Measurements from ENCODE around the gene SUPT6H. TPM values are rescaled to one million over a fixed set of nuclear protein-coding genes. Genes with fewer than 3 reads are reported as not detected.

Gene SUPT6H
- total and polyA plus RNA-seq, 9 of the 15 experiments (the other 6 are each of a cell fraction or from before 2014, with no cell fraction given): 1.7 to 77.7 (median 49.2) TPM

DNA sequence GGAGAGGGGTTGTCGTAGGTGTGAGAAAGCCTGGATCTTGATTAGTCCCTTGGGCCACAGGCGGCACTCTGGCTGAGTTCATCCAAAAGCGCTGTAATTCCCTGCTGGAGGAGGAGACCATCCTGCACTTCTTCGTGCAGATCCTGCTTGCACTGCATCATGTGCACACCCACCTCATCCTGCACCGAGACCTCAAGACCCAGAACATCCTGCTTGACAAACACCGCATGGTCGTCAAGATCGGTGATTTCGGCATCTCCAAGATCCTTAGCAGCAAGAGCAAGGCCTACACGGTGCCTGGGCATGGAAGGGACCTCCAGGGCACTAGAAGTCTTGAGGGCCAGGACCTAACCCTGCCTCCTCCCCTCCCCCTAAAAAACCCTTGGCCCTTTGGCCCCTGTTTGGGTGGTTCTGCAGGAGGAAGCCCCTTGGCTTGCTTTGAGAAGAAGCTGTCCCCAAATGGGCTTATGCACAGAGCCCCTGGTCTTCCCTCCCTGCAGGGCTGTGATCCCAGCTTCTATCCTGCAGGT lies 72.8 kb downstream of the SUPT6H start:
- Histone ChIP-seq H3K9me3 (replicated peaks; ENCODE audit: control insufficient read depth, insufficient read depth, low read depth, low read length) (no peaks in the 10 kb centered on the region), H3K27ac (ENCODE audit: extremely low read depth, low read depth, low read length) (peak overlapping the region; percentile 64), H3K4me2 (ENCODE audit: insufficient read depth, low read length) (peak overlapping the region; percentile 62), H2AFZ (ENCODE audit: low read depth, low read length) (peak overlapping the region; percentile 80), H3K36me3 (ENCODE audit: control insufficient read depth, insufficient read depth, low read length) (peaks cover 9% of the 10 kb centered on the region; the same call in 2 of the 3 replicates), H4K20me1 (replicated peaks; ENCODE audit: control insufficient read depth, insufficient read depth, low read length) (no peaks in the 10 kb centered on the region), H3K9me1 (ENCODE audit: control insufficient read depth, insufficient read depth, low read length) (no peaks in the 10 kb centered on the region), H3K27me3 (ENCODE audit: control insufficient read depth in 2 of 2, insufficient read depth in 2 of 2, low read length in 2 of 2) (no peaks in the 10 kb centered on the region), H3K4me3 (no peak overlapping the region), H3K4me1 (replicated peaks in 1 of 2; ENCODE audit: control insufficient read depth in 2 of 2, insufficient read depth in 2 of 2, low read length in 2 of 2) (peaks cover 27 to 48% of the 10 kb centered on the region in 2 experiments), H3K79me2 (ENCODE audit: control insufficient read depth, insufficient read depth, low read length) (no peaks in the 10 kb centered on the region), H3K9ac (ENCODE audit: insufficient read depth in 1 of 2, low read depth in 2 of 2, low read length in 2 of 2) (peak overlapping the region; percentile 47 to 78)
- intact Hi-C loops (cut with micrococcal nuclease) (no loop called here), in situ Hi-C loops (cut with MboI) (no loop called here)
- WGBS (ENCODE audit: insufficient coverage, low coverage, missing lambda C conversion rate): 75% methylated on average over 10 of the region's 10 CpGs
- no peak for FAIRE-seq
- CTCF ChIA-PET (ENCODE audit: low intra/inter-chr PET ratio): interaction anchor here (0.7 to 1.3 kb wide), 2 partner anchors 15 to 144 kb away, joined by 3 to 7 read pairs; no protein-coding TSS in a partner anchor
- no TSS peak for BruUV-seq (replicated peaks)
- no peak for DNase-seq (ENCODE audit: extremely low read depth in 1 of 4, low spot score in 3 of 4)
- POLR2A ChIA-PET: interaction anchor here (0.6 to 3.0 kb wide), 8 partner anchors 8 to 17 kb away, joined by 3 to 17 read pairs (median 8); partner anchors contain the start of genes RPL23A and TLCD1
- peak; percentile 3; the same call in 2 of the 3 replicates for ATAC-seq
- TF ChIP-seq MTA1 (IDR thresholded peaks at IDR 0.05; ENCODE audit: borderline replicate concordance) (0 out of 2 replicates have a peak, but pooled peaks have one; percentile 5), SREBF2 (CRISPR knock-in tag; IDR thresholded peaks at IDR 0.05) (no peak), ZBTB7A (IDR thresholded peaks at IDR 0.05; ENCODE audit: borderline replicate concordance, control insufficient read depth, low read depth, low read length) (0 out of 2 replicates have a peak, but pooled peaks have one; percentile 4), JUNB (CRISPR knock-in tag; conservative IDR thresholded peaks at IDR 0.05) (no peak), CHD2 (IDR thresholded peaks at IDR 0.05; ENCODE audit: low read depth, low read length) (0 out of 2 replicates have a peak, but pooled peaks have one; percentile 14), RBM17 (IDR thresholded peaks at IDR 0.05; ENCODE audit: borderline replicate concordance, low read depth, low read length) (no peak), WHSC1 (IDR thresholded peaks at IDR 0.05; ENCODE audit: low read length) (peak; percentile 53), MGA (IDR thresholded peaks at IDR 0.05) (0 out of 2 replicates have a peak, but pooled peaks have one; percentile 36)
- TF ChIP-seq, protein P1, sequence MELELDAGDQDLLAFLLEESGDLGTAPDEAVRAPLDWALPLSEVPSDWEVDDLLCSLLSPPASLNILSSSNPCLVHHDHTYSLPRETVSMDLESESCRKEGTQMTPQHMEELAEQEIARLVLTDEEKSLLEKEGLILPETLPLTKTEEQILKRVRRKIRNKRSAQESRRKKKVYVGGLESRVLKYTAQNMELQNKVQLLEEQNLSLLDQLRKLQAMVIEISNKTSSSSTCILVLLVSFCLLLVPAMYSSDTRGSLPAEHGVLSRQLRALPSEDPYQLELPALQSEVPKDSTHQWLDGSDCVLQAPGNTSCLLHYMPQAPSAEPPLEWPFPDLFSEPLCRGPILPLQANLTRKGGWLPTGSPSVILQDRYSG (tag; conservative IDR thresholded peaks at IDR 0.05; ENCODE audit: low read depth): 0 out of 2 replicates have a peak, but pooled peaks have one; percentile 27

Data from K562 (cell line).